SK-N-SH treated with all-trans-retinoic acid at 6 μM for 48 hours (cell line): ENCODE data around the gene GLMN.
"Not testable (repeated sequence)": the region's sequence is repeated elsewhere in the genome, so short reads cannot be mapped to it uniquely, and the experiment has no call there.

Experiments
- ESRRG ChIP-seq: fragments of 250-450 bp; sonication (Bioruptor Pico); IDR thresholded peaks from 2 replicates; pipeline ENCODE4 v1.6.1; 2021; ENCODE audit warnings: mild to moderate bottlenecking
- GLIS3 ChIP-seq: fragments of 250-450 bp; sonication (Bioruptor Pico); IDR thresholded peaks from 2 replicates; pipeline ENCODE4 v1.5.0; 2020; ENCODE audit warnings: mild to moderate bottlenecking, moderate library complexity
- ISL1 ChIP-seq: fragments of 250-450 bp; sonication (Bioruptor Pico); IDR thresholded peaks from 2 replicates; pipeline ENCODE4 v2.1.2; 2022; ENCODE audit warnings: mild to moderate bottlenecking, moderate library complexity
- SNAI2 ChIP-seq: fragments of 250-450 bp; sonication (Bioruptor Pico); IDR thresholded peaks from 2 replicates; pipeline ENCODE4 v1.5.0; 2020; ENCODE audit warnings: mild to moderate bottlenecking, moderate library complexity
- TCF4 ChIP-seq: fragments of 250-450 bp; sonication (Bioruptor Pico); IDR thresholded peaks from 2 replicates; pipeline ENCODE4 v1.8.0; 2021; ENCODE audit warnings: mild to moderate bottlenecking, moderate library complexity, borderline replicate concordance
- ZFP3 ChIP-seq: fragments of 250-450 bp; sonication (Bioruptor Pico); IDR thresholded peaks from 2 replicates; pipeline ENCODE4 v1.5.0; 2020; ENCODE audit warnings: mild to moderate bottlenecking, moderate library complexity
- ZNF70 ChIP-seq: fragments of 450-650 bp; formaldehyde crosslinking; IDR thresholded peaks from 2 replicates; pipeline ENCODE4 v1.5.0; 2020; ENCODE audit warnings: mild to moderate bottlenecking, moderate library complexity
- TF ChIP-seq, protein P1 (sequence below): fragments of 250-450 bp; sonication (Bioruptor Pico); IDR thresholded peaks from 2 replicates; pipeline ENCODE4 v1.8.0; 2020; ENCODE audit warnings: mild to moderate bottlenecking, moderate library complexity, borderline replicate concordance

GRCh38 chr1:92281411-92281810, 17.4 kb downstream of the GLMN start:
- TF ChIP-seq TCF4 (CRISPR knock-in tag); ESRRG (CRISPR knock-in tag); ZNF70 (CRISPR knock-in tag); GLIS3 (CRISPR knock-in tag); ZFP3; SNAI2 (CRISPR knock-in tag); ISL1 (CRISPR knock-in tag): not testable (repeated sequence)
- TF ChIP-seq, protein P1, sequence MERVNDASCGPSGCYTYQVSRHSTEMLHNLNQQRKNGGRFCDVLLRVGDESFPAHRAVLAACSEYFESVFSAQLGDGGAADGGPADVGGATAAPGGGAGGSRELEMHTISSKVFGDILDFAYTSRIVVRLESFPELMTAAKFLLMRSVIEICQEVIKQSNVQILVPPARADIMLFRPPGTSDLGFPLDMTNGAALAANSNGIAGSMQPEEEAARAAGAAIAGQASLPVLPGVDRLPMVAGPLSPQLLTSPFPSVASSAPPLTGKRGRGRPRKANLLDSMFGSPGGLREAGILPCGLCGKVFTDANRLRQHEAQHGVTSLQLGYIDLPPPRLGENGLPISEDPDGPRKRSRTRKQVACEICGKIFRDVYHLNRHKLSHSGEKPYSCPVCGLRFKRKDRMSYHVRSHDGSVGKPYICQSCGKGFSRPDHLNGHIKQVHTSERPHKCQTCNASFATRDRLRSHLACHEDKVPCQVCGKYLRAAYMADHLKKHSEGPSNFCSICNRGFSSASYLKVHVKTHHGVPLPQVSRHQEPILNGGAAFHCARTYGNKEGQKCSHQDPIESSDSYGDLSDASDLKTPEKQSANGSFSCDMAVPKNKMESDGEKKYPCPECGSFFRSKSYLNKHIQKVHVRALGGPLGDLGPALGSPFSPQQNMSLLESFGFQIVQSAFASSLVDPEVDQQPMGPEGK = not testable (repeated sequence)
